ENCODE results near the gene PIAS3.

PIAS3 gene

GRCh38 chr1:145895471-145895870, 36.6 kb upstream of the PIAS3 start:
- no peak for DNase-seq (ENCODE audit: low read depth)
- TF ChIP-seq CTCF (conservative IDR thresholded peaks at IDR 0.05; ENCODE audit: low read depth, low read length), result no peak
- no peak overlapping the region for H3K4me3 ChIP-seq (ENCODE audit: low read length)

GRCh38 chr1:145893306-145894055, 34.6 kb upstream of the PIAS3 start:
- H3K4me3 ChIP-seq (ENCODE audit: low read length), result no peak overlapping the region
- no peak for DNase-seq (ENCODE audit: low read depth)
- no peak for TF ChIP-seq CTCF (conservative IDR thresholded peaks at IDR 0.05; ENCODE audit: low read depth, low read length)

- DNase-seq (ENCODE audit: low read depth), result peak; percentile 43
- H3K4me3 ChIP-seq (ENCODE audit: low read length), result peak overlapping the region; percentile 9
- TF ChIP-seq CTCF (conservative IDR thresholded peaks at IDR 0.05; ENCODE audit: low read depth, low read length), result no peak
Measured at GRCh38 chr1:145892486-145893087, 33.7 kb upstream of the PIAS3 start.

GRCh38 chr1:145891587-145892485, 33.0 kb upstream of the PIAS3 start:
- peak overlapping the region; percentile 9 for H3K4me3 ChIP-seq (ENCODE audit: low read length)
- TF ChIP-seq CTCF (conservative IDR thresholded peaks at IDR 0.05; ENCODE audit: low read depth, low read length), result peak; percentile 96
- DNase-seq (ENCODE audit: low read depth), result peak; percentile 93

- no peak for TF ChIP-seq CTCF (conservative IDR thresholded peaks at IDR 0.05; ENCODE audit: low read depth, low read length)
- H3K4me3 ChIP-seq (ENCODE audit: low read length), result no peak overlapping the region
- no peak for DNase-seq (ENCODE audit: low read depth)
Measured at GRCh38 chr1:145891143-145891542, 32.3 kb upstream of the PIAS3 start.

- no peak for DNase-seq (ENCODE audit: low read depth)
- no peak for TF ChIP-seq CTCF (conservative IDR thresholded peaks at IDR 0.05; ENCODE audit: low read depth, low read length)
- no peak overlapping the region for H3K4me3 ChIP-seq (ENCODE audit: low read length)
Measured at GRCh38 chr1:145889722-145890121, 30.8 kb upstream of the PIAS3 start.
